Islet precursor cell (in vitro differentiated cells): Measurements from ENCODE around the gene ALG2.
A peak's percentile ranks its signal among the peaks of the same experiment; 100 is the strongest.
"Not testable (repeated sequence)": the region's sequence is repeated elsewhere in the genome, so short reads cannot be mapped to it uniquely, and the experiment has no call there.

ENCODE experiments used
- DNase-seq: peaks from one replicate; pipeline ENCODE4 v3.0.0-alpha.2; 2018

The ALG2 gene

GRCh38 chr9:99221621-99222415 lies at the start of gene ALG2, which contains the start of gene SEC61B:
Gene ALG2, minus strand, starts transcription at chr9:99221942. Its CDS starts 48 bp downstream, at chr9:99221894.
Gene SEC61B, plus strand, starts transcription at chr9:99222282. Its CDS starts 82 bp downstream, at chr9:99222364.
- DNase-seq = peak; percentile 95

- no peak for DNase-seq
These were observed 48.7 kb upstream of the ALG2 start for GRCh38 chr9:99270491-99270890.

GRCh38 chr9:99269416-99269815 lies 47.7 kb upstream of the ALG2 start:
- DNase-seq = no peak

GRCh38 chr9:99266255-99267023 lies 44.7 kb upstream of the ALG2 start:
- peak; percentile 88 for DNase-seq

GRCh38 chr9:99265691-99266090 lies 43.9 kb upstream of the ALG2 start:
- DNase-seq = no peak

- no peak for DNase-seq
These were observed 42.4 kb upstream of the ALG2 start for GRCh38 chr9:99264070-99264680.

GRCh38 chr9:99262949-99263418 lies 41.2 kb upstream of the ALG2 start:
- DNase-seq = no peak

GRCh38 chr9:99261923-99262322 lies 40.2 kb upstream of the ALG2 start:
- DNase-seq = no peak

- peak; percentile 57 for DNase-seq
These were observed 37.6 kb upstream of the ALG2 start for GRCh38 chr9:99259231-99259918.

- DNase-seq = no peak
These were observed 36.1 kb upstream of the ALG2 start for GRCh38 chr9:99257723-99258389.

- DNase-seq = no peak
These were observed 33.9 kb upstream of the ALG2 start for GRCh38 chr9:99255651-99256050.

GRCh38 chr9:99253772-99254431 lies 32.2 kb upstream of the ALG2 start:
- DNase-seq = peak; percentile 65

GRCh38 chr9:99253134-99253533 lies 31.4 kb upstream of the ALG2 start:
- DNase-seq = no peak

- DNase-seq = no peak
These were observed 29.4 kb upstream of the ALG2 start for GRCh38 chr9:99251157-99251556.

GRCh38 chr9:99249619-99250018 lies 27.9 kb upstream of the ALG2 start:
- DNase-seq = no peak

- DNase-seq = no peak
These were observed 22.9 kb upstream of the ALG2 start for GRCh38 chr9:99244344-99245260.

- DNase-seq = no peak
These were observed 19.4 kb upstream of the ALG2 start for GRCh38 chr9:99241106-99241505.

- no peak for DNase-seq
These were observed 17.8 kb upstream of the ALG2 start for GRCh38 chr9:99239341-99240060.

- DNase-seq = no peak
These were observed 16.6 kb upstream of the ALG2 start for GRCh38 chr9:99238331-99238730.

- not testable (repeated sequence) for DNase-seq
These were observed 16.1 kb upstream of the ALG2 start for GRCh38 chr9:99237849-99238248.
